ENCODE results near the gene CEP55.

Gene CEP55

GRCh38 chr10:93568105-93568390, 71.6 kb downstream of the CEP55 start:
- no peak for FAIRE-seq

GRCh38 chr10:93570383-93570782, 74.0 kb downstream of the CEP55 start:
- FAIRE-seq, result no peak

- FAIRE-seq, result no peak
These were observed 76.2 kb downstream of the CEP55 start for GRCh38 chr10:93572606-93573005.

- FAIRE-seq, result no peak
These were observed 76.9 kb downstream of the CEP55 start for GRCh38 chr10:93573051-93573909.

- FAIRE-seq, result no peak
These were observed 77.5 kb downstream of the CEP55 start for GRCh38 chr10:93573924-93574323.

GRCh38 chr10:93576888-93577287, 80.5 kb downstream of the CEP55 start:
- FAIRE-seq, result no peak

GRCh38 chr10:93577565-93577964, 81.2 kb downstream of the CEP55 start:
- no peak for FAIRE-seq
